ENCODE results near the gene CCDC89.

- TF ChIP-seq, protein P1, sequence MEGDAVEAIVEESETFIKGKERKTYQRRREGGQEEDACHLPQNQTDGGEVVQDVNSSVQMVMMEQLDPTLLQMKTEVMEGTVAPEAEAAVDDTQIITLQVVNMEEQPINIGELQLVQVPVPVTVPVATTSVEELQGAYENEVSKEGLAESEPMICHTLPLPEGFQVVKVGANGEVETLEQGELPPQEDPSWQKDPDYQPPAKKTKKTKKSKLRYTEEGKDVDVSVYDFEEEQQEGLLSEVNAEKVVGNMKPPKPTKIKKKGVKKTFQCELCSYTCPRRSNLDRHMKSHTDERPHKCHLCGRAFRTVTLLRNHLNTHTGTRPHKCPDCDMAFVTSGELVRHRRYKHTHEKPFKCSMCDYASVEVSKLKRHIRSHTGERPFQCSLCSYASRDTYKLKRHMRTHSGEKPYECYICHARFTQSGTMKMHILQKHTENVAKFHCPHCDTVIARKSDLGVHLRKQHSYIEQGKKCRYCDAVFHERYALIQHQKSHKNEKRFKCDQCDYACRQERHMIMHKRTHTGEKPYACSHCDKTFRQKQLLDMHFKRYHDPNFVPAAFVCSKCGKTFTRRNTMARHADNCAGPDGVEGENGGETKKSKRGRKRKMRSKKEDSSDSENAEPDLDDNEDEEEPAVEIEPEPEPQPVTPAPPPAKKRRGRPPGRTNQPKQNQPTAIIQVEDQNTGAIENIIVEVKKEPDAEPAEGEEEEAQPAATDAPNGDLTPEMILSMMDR (IDR thresholded peaks at IDR 0.05) = no peak
- no peak for TF ChIP-seq POLR2A (IDR thresholded peaks at IDR 0.05)
Observed at GRCh38 chr11:85732965-85733364, 47.0 kb upstream of the CCDC89 start.
